Kidney tubule cell (primary cell): Measurements from ENCODE around the gene TMC1.
A peak's percentile ranks its signal among the peaks of the same experiment; 100 is the strongest.

ENCODE experiments used
- DNase-seq: peaks from one replicate; pipeline ENCODE4 v3.0.0-alpha.2; 2018; ENCODE audit warnings: low spot score

TMC1 gene

GRCh38 chr9:72575666-72576065, 54.3 kb downstream of the TMC1 start:
- DNase-seq = no peak

DNA sequence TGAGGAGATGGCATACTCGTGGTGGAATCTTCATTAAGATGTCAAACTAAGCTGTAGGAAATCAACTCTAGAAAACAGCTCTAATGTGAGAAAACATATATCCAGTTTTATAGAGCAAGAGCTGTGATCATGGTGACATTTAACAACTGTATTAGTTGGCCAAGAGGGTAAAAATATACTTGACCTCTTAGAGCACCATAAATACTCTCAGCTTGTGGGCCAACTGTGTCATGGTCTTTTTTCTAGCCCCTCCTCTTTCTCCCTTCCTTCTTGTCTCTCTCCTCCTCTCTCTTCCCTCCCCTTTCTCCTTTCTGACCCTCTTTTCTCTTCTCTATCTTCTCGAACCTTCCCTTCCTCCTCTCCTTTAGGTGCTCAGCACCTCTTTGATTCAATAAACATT, 54.7 kb downstream of the TMC1 start:
- DNase-seq = no peak

GRCh38 chr9:72577212-72577753, 55.9 kb downstream of the TMC1 start:
- DNase-seq = peak; percentile 75

- DNase-seq = peak; percentile 65
These were observed 57.8 kb downstream of the TMC1 start for GRCh38 chr9:72579190-72579589.

DNA sequence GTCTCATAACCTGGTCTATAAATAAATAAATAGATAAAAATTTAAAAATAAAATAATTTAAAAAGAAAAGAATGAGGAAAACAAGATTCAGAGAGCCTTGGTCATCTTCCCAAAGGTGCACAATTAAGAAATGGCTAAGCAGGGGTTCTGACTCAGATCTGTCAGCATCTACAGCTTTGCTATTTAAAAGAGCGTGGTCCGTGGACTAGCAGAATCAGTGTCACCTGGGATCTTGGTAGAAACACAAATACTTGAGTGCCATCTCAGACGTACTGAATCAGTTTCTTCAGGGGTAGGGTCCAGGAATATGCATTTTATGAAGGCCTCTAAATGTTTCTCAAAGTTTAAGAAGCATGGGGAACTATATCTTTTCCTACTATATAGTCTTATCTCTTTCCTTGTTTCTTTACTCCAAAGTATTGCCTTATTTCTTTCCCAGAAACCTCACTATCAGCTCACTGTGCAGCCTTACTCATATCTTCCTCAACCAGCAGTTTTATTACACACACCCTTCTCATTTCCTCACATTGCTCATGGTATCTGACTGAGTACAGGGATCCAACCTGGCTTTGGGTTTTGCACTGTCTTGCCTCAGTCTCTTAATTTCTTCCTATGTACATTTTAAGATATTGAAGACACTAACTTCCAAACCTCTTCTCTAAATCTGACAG, 58.6 kb downstream of the TMC1 start:
- DNase-seq = peak; percentile 43

GRCh38 chr9:72581694-72582093, 60.3 kb downstream of the TMC1 start:
- peak; percentile 44 for DNase-seq

DNA sequence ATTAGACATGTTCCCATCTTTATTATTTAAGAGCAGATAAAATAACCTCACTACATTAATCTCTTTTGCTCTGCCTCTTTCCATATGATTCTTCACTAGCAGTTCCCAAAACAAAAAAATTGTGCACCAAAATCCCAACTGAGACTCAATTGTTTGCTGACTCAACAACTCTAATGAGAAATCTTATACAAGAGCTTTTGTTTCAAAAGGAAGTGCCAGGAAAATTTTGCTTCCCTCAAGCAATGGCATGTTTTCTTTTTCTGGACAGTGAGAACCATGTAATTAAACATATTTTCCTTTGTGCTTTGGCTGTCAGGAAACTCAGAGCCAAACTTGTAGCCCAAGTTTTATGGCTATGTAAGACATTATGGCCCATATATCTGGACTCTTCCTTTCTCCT, 62.0 kb downstream of the TMC1 start:
- no peak for DNase-seq

GRCh38 chr9:72586388-72587130, 65.2 kb downstream of the TMC1 start:
- peak; percentile 79 for DNase-seq

- no peak for DNase-seq
These were observed 66.9 kb downstream of the TMC1 start for GRCh38 chr9:72588336-72588735.

DNA sequence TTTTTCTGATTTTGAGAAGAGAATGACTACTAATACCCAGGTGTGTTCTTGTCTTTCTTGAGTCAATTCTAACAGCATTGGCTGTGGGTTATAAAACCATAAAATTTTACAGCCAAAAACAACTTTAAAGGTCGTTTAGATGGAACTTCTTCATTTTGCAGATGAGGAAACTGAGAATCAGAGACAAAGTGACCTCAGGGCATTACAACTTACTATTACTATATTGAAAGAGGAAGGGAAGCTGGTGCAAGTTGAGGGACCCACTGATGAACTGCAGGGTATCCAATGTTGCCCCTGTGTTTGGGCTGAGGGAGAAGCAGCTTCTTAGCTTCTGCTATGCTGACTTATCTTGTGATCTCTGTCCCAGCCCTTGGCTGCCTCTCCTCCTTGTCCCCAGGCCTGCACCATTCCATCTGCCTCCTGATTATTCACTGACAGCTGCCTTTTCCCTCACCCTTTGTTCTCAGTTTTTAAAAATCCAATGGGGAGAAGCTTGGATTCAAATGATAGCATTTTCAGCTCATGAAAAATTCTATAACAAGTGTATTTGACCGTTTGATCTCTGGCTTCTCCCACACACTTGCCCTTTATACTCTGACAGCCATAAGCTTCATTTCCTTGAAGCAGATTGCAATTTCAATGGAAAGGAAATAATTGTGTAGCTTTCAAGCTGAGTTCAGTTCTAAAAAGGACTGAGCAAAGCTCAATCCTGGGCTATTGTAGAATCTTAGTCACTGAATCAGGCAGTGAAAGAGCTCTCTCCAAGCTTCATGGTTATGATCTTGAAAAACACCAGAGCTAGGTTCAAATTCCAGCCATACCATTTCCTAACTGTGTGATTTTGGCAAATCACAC, 68.5 kb downstream of the TMC1 start:
- peak; percentile 67 for DNase-seq

- no peak for DNase-seq
These were observed 69.4 kb downstream of the TMC1 start for GRCh38 chr9:72590824-72591223.

- DNase-seq = peak; percentile 76
These were observed 71.3 kb downstream of the TMC1 start for GRCh38 chr9:72592502-72593403.

- no peak for DNase-seq
These were observed 75.2 kb downstream of the TMC1 start for GRCh38 chr9:72596451-72597180.

- no peak for DNase-seq
These were observed 75.7 kb downstream of the TMC1 start for GRCh38 chr9:72597181-72597517.

DNA sequence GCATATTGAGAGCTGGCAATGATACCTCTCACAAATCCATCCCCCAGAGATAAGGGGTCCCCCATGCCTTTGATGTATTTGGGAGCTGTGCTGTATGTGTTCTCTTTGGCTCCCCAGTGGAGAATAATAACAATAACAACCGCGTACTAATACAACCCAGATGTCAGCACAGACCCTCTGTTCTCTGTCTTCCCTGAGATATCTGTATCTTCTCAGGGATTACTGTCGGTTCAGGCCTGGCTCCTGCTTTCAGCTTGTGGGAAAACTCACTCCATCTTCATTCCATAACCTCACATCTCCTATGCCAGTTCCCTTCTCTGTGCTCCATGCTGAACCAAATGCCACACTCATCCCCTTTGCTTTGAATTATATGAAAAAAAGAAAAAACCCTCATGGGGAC, 76.2 kb downstream of the TMC1 start:
- DNase-seq = no peak

DNA sequence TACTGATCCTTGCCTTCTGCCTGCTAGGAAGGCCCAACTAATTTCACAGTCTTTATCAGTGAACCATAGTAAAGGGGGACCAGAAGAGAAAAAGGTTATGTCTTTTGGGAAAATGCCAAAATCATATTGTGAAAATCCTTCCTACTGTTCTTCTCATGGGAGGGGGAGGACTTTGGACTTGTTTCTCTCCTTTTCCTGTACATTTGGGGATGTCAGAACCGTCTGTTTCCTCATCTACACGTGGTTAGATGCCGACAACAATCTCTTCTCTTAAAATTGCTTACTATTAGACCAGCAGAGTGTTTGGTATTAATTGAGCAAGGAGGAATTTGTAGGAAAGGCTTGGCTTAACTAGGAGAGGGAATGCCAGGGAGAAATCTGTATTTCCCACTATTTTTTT, 77.2 kb downstream of the TMC1 start:
- no peak for DNase-seq

- DNase-seq = no peak
These were observed 78.6 kb downstream of the TMC1 start for GRCh38 chr9:72599874-72600534.

DNA sequence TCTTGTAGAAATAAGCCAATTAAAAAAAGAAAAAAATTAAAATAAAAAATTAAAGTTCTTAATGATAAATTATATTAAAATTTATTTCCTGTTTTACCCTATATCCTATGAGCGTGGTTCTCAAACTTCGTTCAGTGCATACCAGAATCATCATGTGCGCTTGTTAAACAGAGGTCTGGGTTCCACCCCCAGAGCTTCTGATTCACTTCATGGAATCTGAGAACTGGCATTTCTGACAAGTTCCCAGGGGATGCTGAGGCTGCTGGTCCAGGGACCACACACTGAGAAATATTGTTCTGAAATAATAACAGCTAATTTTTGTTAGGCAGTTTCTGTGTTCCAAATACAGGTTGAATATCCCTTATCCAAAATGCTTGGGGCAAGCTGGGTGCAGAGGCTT, 79.3 kb downstream of the TMC1 start:
- DNase-seq = no peak

DNA sequence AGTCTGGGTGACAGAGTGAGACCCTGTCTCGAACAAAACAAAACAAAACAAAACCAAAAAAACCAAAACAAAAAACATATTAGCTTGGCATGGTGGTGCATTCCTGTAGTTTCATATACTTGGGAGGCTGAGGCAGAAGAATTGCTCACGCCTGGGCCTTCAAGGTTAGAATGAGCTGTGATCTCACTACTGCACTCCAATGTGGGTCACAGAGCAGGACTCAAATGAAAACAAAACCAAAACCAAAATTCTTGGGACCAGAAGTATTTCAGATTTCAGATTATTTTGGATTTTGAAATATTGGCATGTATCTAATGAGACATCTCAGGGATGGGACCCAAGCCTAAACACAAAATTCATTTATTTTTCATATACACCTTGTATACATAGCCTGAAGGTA, 80.2 kb downstream of the TMC1 start:
- no peak for DNase-seq

DNA sequence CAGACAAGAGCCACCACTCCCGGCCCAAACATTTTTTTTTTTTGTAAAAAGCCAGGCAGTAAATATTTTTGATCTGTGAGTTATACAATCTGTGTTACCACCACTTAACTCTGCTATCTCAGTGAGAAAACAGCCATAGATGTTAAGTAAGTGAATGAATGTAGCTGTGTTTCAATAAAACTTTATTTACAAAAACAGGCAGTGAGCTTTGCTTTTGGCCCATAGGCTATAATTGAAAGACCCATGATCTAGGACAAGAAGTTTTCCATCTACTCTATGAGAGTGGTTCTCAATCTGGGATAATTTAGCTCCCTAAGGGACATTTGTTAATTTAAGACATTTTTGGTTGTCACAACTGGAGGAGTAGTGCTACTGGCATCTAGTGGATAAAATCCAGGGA, 91.0 kb downstream of the TMC1 start:
- DNase-seq = no peak
